ENCODE measurements around the gene SPATA21. TPM values are rescaled to one million over a fixed set of nuclear protein-coding genes. Genes with fewer than 3 reads are reported as not detected.
"Not testable (repeated sequence)": the region's sequence is repeated elsewhere in the genome, so short reads cannot be mapped to it uniquely, and the experiment has no call there.

SPATA21 gene
- polyA plus RNA-seq, 2 of the 4 experiments (the other 2 are of a cell fraction), result 0.08 to 0.09 TPM

DNA sequence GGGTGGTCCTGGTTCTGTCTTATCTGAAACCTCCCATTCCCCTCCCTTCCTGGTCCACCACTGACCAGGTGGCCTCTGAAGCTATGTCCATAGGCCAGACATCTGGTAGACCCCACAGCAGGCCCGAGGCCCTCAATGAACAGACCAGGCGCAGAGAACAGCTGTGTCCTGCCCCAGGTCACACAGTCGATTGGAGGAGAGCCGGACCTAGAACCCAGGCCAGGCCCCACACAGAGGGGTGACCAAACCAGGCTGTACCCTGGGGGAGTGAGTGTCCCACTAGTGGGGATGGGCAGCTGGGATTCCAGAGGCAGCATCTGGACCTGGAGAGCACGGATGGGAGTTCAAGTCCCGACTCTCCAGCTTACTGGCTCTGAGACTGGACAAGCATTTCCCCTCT lies 47.7 kb upstream of the SPATA21 start:
- no peak for FAIRE-seq
- H3K4me3 ChIP-seq, result no peak overlapping the region
- ATAC-seq, result no peak
- DNase-seq (ENCODE audit: low read depth in 1 of 2, low spot score in 1 of 2), result no peak
- TF ChIP-seq MYC (IDR thresholded peaks at IDR 0.05; ENCODE audit: borderline replicate concordance, low read length) (no peak), EHMT2 (IDR thresholded peaks at IDR 0.05; ENCODE audit: low read depth) (no peak), TP53 (CRISPR knock-in tag; IDR thresholded peaks at IDR 0.05) (no peak), PHF8 (IDR thresholded peaks at IDR 0.05; ENCODE audit: borderline replicate concordance, low read depth) (no peak), CHD4 (IDR thresholded peaks at IDR 0.05; ENCODE audit: borderline replicate concordance) (no peak), RARB (CRISPR knock-in tag; IDR thresholded peaks at IDR 0.05) (no peak), KDM1A (IDR thresholded peaks at IDR 0.05; ENCODE audit: low read depth) (no peak), RCOR1 (IDR thresholded peaks at IDR 0.05; ENCODE audit: low read depth, low read length) (no peak), NPAS2 (CRISPR knock-in tag; IDR thresholded peaks at IDR 0.05; ENCODE audit: borderline replicate concordance) (no peak), EP300 (IDR thresholded peaks at IDR 0.05) (no peak), CBX8 (IDR thresholded peaks at IDR 0.05) (no peak), SMC3 (IDR thresholded peaks at IDR 0.05) (no peak), SREBF2 (IDR thresholded peaks at IDR 0.05) (no peak), HEYL (CRISPR knock-in tag; IDR thresholded peaks at IDR 0.05) (no peak), RFX5 (IDR thresholded peaks at IDR 0.05) (no peak), ZNF302 (CRISPR knock-in tag; IDR thresholded peaks at IDR 0.05) (no peak), RNF2 (IDR thresholded peaks at IDR 0.05; ENCODE audit: borderline replicate concordance, low read depth) (no peak), HOXB5 (CRISPR knock-in tag; IDR thresholded peaks at IDR 0.05) (no peak)
- TF ChIP-seq, protein P1, sequence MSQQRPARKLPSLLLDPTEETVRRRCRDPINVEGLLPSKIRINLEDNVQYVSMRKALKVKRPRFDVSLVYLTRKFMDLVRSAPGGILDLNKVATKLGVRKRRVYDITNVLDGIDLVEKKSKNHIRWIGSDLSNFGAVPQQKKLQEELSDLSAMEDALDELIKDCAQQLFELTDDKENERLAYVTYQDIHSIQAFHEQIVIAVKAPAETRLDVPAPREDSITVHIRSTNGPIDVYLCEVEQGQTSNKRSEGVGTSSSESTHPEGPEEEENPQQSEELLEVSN (IDR thresholded peaks at IDR 0.05; ENCODE audit: borderline replicate concordance, low read depth), result no peak
- H3K27ac ChIP-seq, result no peak overlapping the region
- CTCF ChIA-PET, result no interaction called here
- WGBS (ENCODE audit: missing lambda C conversion rate), result 100% methylated on average over 4 of the region's 6 CpGs
- no peaks in the 10 kb centered on the region for H3K4me1 ChIP-seq
- POLR2A ChIA-PET, result no interaction called here
- H3K4me2 ChIP-seq, result no peak overlapping the region
- no peaks in the 10 kb centered on the region for H3K9me3 ChIP-seq

DNA sequence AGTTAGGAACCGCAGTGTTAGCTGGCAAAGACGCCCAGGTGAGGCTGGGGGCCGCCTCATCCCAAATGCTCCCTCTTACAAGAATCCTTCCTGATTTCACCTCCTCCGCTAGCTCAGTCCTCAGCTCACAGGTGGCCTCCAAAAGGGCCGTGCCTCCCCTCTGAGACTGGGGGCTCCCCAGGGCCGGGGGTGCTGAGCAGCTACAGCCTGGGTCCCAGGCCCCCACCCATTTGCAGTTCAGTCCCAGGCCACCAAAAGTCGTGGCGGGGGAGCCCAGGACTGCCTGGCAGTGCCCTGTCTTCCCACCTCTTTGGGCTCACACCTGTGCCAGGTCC lies 47.2 kb upstream of the SPATA21 start:
- CTCF ChIA-PET, result no interaction called here
- DNase-seq (ENCODE audit: low read depth in 1 of 2, low spot score in 1 of 2), result no peak
- no peak; a peak in 1 of 6 replicates for ATAC-seq
- TF ChIP-seq NFE2L2 (conservative IDR thresholded peaks at IDR 0.05; ENCODE audit: low read length), result no peak
- no peak for TF ChIP-seq SMC3 (IDR thresholded peaks at IDR 0.05)
- TF ChIP-seq, protein P2, sequence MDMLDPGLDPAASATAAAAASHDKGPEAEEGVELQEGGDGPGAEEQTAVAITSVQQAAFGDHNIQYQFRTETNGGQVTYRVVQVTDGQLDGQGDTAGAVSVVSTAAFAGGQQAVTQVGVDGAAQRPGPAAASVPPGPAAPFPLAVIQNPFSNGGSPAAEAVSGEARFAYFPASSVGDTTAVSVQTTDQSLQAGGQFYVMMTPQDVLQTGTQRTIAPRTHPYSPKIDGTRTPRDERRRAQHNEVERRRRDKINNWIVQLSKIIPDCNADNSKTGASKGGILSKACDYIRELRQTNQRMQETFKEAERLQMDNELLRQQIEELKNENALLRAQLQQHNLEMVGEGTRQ (IDR thresholded peaks at IDR 0.05), result no peak
- no peak for TF ChIP-seq BHLHE40 (IDR thresholded peaks at IDR 0.05; ENCODE audit: low read depth, low read length)
- no peak for TF ChIP-seq MAFK (IDR thresholded peaks at IDR 0.05; ENCODE audit: partially characterized antibody)
- no peak for TF ChIP-seq CBX8 (IDR thresholded peaks at IDR 0.05)
- no peak for TF ChIP-seq FOXS1 (CRISPR knock-in tag; IDR thresholded peaks at IDR 0.05)
- no peak for TF ChIP-seq MYC (IDR thresholded peaks at IDR 0.05; ENCODE audit: borderline replicate concordance, low read length)
- TF ChIP-seq, protein P3, sequence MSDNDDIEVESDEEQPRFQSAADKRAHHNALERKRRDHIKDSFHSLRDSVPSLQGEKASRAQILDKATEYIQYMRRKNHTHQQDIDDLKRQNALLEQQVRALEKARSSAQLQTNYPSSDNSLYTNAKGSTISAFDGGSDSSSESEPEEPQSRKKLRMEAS (IDR thresholded peaks at IDR 0.05), result no peak
- no peak for TF ChIP-seq CEBPB (IDR thresholded peaks at IDR 0.05)
- TF ChIP-seq TFCP2L1 (CRISPR knock-in tag; IDR thresholded peaks at IDR 0.05), result no peak
- TF ChIP-seq, protein P4, sequence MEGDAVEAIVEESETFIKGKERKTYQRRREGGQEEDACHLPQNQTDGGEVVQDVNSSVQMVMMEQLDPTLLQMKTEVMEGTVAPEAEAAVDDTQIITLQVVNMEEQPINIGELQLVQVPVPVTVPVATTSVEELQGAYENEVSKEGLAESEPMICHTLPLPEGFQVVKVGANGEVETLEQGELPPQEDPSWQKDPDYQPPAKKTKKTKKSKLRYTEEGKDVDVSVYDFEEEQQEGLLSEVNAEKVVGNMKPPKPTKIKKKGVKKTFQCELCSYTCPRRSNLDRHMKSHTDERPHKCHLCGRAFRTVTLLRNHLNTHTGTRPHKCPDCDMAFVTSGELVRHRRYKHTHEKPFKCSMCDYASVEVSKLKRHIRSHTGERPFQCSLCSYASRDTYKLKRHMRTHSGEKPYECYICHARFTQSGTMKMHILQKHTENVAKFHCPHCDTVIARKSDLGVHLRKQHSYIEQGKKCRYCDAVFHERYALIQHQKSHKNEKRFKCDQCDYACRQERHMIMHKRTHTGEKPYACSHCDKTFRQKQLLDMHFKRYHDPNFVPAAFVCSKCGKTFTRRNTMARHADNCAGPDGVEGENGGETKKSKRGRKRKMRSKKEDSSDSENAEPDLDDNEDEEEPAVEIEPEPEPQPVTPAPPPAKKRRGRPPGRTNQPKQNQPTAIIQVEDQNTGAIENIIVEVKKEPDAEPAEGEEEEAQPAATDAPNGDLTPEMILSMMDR (IDR thresholded peaks at IDR 0.05), result no peak
- no peak for TF ChIP-seq RAD21 (conservative IDR thresholded peaks at IDR 0.05 in 1 of 2, IDR thresholded peaks at IDR 0.05 in 1 of 2)
- no peak for TF ChIP-seq CBX2 (IDR thresholded peaks at IDR 0.05; ENCODE audit: borderline replicate concordance, low read depth)
- no peak for TF ChIP-seq MAZ (IDR thresholded peaks at IDR 0.05; ENCODE audit: borderline replicate concordance, low read depth, low read length)
- WGBS (ENCODE audit: missing lambda C conversion rate), result 92% methylated on average over 6 of the region's 8 CpGs
- no peak for FAIRE-seq
- Histone ChIP-seq H3K4me3 (no peak overlapping the region), H3K9me3 (no peaks in the 10 kb centered on the region), H3K27ac (no peak overlapping the region), H3K4me2 (no peak overlapping the region), H3K4me1 (no peaks in the 10 kb centered on the region)
- POLR2A ChIA-PET, result no interaction called here

DNA sequence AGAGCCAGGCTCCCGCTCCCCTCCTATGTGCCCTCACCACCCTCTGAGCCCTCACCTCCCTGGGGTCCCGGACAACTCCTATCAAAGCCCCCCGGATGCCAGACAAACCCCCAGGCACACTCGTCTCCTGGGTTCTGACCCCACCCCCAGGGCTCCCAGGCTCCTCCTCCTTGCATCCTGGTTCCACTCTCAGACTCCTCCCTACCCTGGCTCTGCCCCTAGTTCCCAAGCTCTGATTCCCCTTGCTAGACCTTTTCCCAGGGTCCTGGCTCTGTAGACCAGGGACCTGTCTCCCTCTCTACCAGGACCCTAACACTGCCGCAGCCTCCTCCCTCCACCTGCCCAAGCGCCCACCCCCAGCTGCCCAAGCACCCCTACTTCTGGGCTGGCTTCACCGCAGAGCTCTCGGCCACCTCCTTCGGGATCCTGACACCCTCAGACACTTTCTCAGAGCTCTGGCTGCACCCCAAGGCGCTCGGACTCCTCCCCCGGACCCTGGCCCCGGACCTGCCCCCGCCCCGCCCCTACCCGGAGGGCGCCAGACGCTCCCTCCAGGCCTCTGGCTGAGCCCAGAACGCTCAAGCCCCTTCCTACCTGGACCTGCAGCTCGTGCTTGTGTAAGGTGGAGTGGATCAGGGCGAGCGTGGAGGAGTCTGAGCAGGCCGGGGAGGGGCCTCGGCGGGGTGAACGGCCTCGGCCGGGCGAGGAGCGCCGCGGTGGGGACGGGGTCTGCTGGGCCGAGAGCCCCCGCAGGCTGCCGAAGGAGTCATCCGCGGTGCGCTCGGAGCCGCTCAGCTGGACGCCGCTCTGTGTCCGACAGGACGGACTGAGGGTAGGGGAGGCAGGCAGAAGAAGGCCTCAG lies 46.6 kb upstream of the SPATA21 start:
- ATAC-seq, result peak in 1 of 2 experiments; percentile 63; a peak in 3 of 6 replicates
- H3K4me3 ChIP-seq; H3K4me1 ChIP-seq; FAIRE-seq; H3K27ac ChIP-seq; H3K9me3 ChIP-seq; POLR2A ChIA-PET; H3K4me2 ChIP-seq; DNase-seq (ENCODE audit: low read depth in 1 of 2, low spot score in 1 of 2): not testable (repeated sequence)
- CTCF ChIA-PET, result interaction anchor here (1.1 kb wide), 1 partner anchor 44 kb away, joined by 3 read pairs; no protein-coding TSS in a partner anchor
- WGBS (ENCODE audit: missing lambda C conversion rate), result 96% methylated on average over 22 of the region's 45 CpGs
